ENCODE results near the gene HEXB.

The HEXB gene

DNA sequence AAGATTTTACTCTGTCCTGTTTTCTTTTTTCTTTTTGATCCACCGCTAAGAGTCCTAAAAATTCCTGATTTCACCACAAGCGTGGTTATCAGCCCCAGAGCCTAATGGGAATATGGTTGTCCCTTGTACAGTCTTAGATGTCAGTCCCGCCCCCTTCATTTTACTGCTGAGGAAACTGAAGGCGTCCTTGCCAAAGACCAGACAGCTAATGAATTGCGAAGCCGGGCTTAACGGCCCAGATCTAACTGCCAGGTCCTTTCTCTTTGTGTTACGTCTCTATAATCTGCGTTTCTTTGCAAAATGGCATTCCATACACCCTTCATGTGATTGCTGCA lies 82.5 kb downstream of the HEXB start:
- TF ChIP-seq, protein P1, sequence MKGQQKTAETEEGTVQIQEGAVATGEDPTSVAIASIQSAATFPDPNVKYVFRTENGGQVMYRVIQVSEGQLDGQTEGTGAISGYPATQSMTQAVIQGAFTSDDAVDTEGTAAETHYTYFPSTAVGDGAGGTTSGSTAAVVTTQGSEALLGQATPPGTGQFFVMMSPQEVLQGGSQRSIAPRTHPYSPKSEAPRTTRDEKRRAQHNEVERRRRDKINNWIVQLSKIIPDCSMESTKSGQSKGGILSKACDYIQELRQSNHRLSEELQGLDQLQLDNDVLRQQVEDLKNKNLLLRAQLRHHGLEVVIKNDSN (IDR thresholded peaks at IDR 0.05), result no peak
- TF ChIP-seq EP300 (IDR thresholded peaks at IDR 0.05; ENCODE audit: borderline replicate concordance), result no peak
- TF ChIP-seq CREB1 (IDR thresholded peaks at IDR 0.05; ENCODE audit: low read depth), result no peak
- no peak for TF ChIP-seq NFIC (IDR thresholded peaks at IDR 0.05)
- no peak for TF ChIP-seq CEBPB (IDR thresholded peaks at IDR 0.05)
- no peak for TF ChIP-seq EGR1 (IDR thresholded peaks at IDR 0.05)
- no peak for TF ChIP-seq TCF12 (IDR thresholded peaks at IDR 0.05; ENCODE audit: low read depth)
- TF ChIP-seq RAD21 (IDR thresholded peaks at IDR 0.05; ENCODE audit: low read depth), result no peak
- TF ChIP-seq TAF1 (IDR thresholded peaks at IDR 0.05; ENCODE audit: low read depth), result no peak
- TF ChIP-seq ZBTB7A (IDR thresholded peaks at IDR 0.05; ENCODE audit: low read depth), result no peak
- no peak for TF ChIP-seq FOXM1 (IDR thresholded peaks at IDR 0.05; ENCODE audit: borderline replicate concordance, low read depth)
- no peak for TF ChIP-seq MAX (IDR thresholded peaks at IDR 0.05)
- TF ChIP-seq YY1 (IDR thresholded peaks at IDR 0.05; ENCODE audit: low read depth), result no peak
- TF ChIP-seq, protein P2, sequence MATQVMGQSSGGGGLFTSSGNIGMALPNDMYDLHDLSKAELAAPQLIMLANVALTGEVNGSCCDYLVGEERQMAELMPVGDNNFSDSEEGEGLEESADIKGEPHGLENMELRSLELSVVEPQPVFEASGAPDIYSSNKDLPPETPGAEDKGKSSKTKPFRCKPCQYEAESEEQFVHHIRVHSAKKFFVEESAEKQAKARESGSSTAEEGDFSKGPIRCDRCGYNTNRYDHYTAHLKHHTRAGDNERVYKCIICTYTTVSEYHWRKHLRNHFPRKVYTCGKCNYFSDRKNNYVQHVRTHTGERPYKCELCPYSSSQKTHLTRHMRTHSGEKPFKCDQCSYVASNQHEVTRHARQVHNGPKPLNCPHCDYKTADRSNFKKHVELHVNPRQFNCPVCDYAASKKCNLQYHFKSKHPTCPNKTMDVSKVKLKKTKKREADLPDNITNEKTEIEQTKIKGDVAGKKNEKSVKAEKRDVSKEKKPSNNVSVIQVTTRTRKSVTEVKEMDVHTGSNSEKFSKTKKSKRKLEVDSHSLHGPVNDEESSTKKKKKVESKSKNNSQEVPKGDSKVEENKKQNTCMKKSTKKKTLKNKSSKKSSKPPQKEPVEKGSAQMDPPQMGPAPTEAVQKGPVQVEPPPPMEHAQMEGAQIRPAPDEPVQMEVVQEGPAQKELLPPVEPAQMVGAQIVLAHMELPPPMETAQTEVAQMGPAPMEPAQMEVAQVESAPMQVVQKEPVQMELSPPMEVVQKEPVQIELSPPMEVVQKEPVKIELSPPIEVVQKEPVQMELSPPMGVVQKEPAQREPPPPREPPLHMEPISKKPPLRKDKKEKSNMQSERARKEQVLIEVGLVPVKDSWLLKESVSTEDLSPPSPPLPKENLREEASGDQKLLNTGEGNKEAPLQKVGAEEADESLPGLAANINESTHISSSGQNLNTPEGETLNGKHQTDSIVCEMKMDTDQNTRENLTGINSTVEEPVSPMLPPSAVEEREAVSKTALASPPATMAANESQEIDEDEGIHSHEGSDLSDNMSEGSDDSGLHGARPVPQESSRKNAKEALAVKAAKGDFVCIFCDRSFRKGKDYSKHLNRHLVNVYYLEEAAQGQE (IDR thresholded peaks at IDR 0.05; ENCODE audit: low read depth), result no peak
- no peak for TF ChIP-seq TEAD4 (IDR thresholded peaks at IDR 0.05)
